K562 (cell line): ENCODE data around the gene YARS1. TPM values are rescaled to one million over a fixed set of nuclear protein-coding genes. Genes with fewer than 3 reads are reported as not detected.

Experiments used
- ARID4B ChIP-seq: sonication (generic); formaldehyde crosslinking; IDR thresholded peaks from 2 replicates; pipeline ENCODE4 v1.8.0; 2022; ENCODE audit warnings: mild to moderate bottlenecking, missing genetic modification reagents
- ARNT ChIP-seq, 2 experiments: fragments of 450-650 bp; IDR thresholded peaks; 2 replicates each; pipeline ENCODE4 v1.6.1; 2016; ENCODE audit warnings: mild to moderate bottlenecking in 1 of 2
- EP400 ChIP-seq: fragments of 450-650 bp; IDR thresholded peaks from 2 replicates; pipeline ENCODE4 v1.6.1; 2017; ENCODE audit warnings: antibody characterized with exemption, mild to moderate bottlenecking, moderate library complexity
- ETV1 ChIP-seq: fragments of 450-650 bp; conservative IDR thresholded peaks from 2 replicates; pipeline ENCODE4 v1.6.1; 2016; ENCODE audit warnings: missing genetic modification characterization, control low read depth, low read depth, missing compliant biosample characterization
- HDAC2 ChIP-seq: fragments of 450-650 bp; IDR thresholded peaks from 2 replicates; pipeline ENCODE4 v1.6.1; 2016; ENCODE audit warnings: mild to moderate bottlenecking
- ILF3 ChIP-seq: fragments of 450-650 bp; IDR thresholded peaks from 2 replicates; pipeline ENCODE4 v1.6.1; 2018; ENCODE audit warnings: antibody characterized with exemption, mild to moderate bottlenecking, moderate library complexity, borderline replicate concordance
- LEF1 ChIP-seq: fragments of 450-650 bp; IDR thresholded peaks from 2 replicates; pipeline ENCODE4 v1.6.1; 2016; ENCODE audit warnings: mild to moderate bottlenecking
- MAFK ChIP-seq: IDR thresholded peaks from 2 replicates; pipeline ENCODE4 v1.6.1; 2011; ENCODE audit warnings: low read length, improper control_type of control experiment
- MBD1 ChIP-seq: fragments of 250-450 bp; sonication (Bioruptor Pico); IDR thresholded peaks from 2 replicates; pipeline ENCODE4 v1.8.0; 2022; ENCODE audit warnings: inconsistent platforms
- MYC ChIP-seq, 2 experiments: fragments of 250-450 bp in 1 of 2; sonication (Bioruptor Pico) in 1 of 2; IDR thresholded peaks; 2 replicates each; pipeline versions ENCODE4 v1.5.1 to v1.6.1; 2012 to 2021; ENCODE audit warnings: low read depth in 2 of 2, borderline replicate concordance in 1 of 2, improper control_type of control experiment in 1 of 2, low read length in 1 of 2, mild to moderate bottlenecking in 1 of 2, moderate library complexity in 1 of 2
- NFE2L1 ChIP-seq: fragments of 450-650 bp; IDR thresholded peaks from 2 replicates; pipeline ENCODE4 v1.6.1; 2016; ENCODE audit warnings: missing genetic modification characterization, low read depth, mild to moderate bottlenecking, missing compliant biosample characterization, moderate library complexity, borderline replicate concordance
- NR2C2 ChIP-seq, 2 experiments: fragments of 200-800 bp in 1 of 2; sonication (Bioruptor generic) in 1 of 2; sonication (generic) in 1 of 2; formaldehyde crosslinking in 1 of 2; IDR thresholded peaks; 2 replicates each; pipeline versions ENCODE4 v1.6.1 to v1.8.0; 2016 to 2022; ENCODE audit warnings: mild to moderate bottlenecking in 1 of 2, missing compliant biosample characterization in 1 of 2, missing genetic modification characterization in 1 of 2, missing genetic modification reagents in 1 of 2
- RAD51 ChIP-seq: fragments of 450-650 bp; IDR thresholded peaks from 2 replicates; pipeline ENCODE4 v1.7.1; 2016; ENCODE audit warnings: low read depth, mild to moderate bottlenecking, borderline replicate concordance
- THRB ChIP-seq: fragments of 450-650 bp; formaldehyde crosslinking; conservative IDR thresholded peaks from 2 replicates; pipeline ENCODE4 v1.4.0; 2022; ENCODE audit warnings: mild to moderate bottlenecking, missing genetic modification characterization
- TOE1 ChIP-seq, 2 experiments: fragments of 450-650 bp in 1 of 2; sonication (generic) in 1 of 2; formaldehyde crosslinking in 1 of 2; IDR thresholded peaks; 2 replicates each; pipeline versions ENCODE4 v1.7.1 to v1.8.0; 2016 to 2022; ENCODE audit warnings: borderline replicate concordance in 2 of 2, mild to moderate bottlenecking in 2 of 2, antibody characterized with exemption in 1 of 2, inconsistent platforms in 1 of 2, low read depth in 1 of 2, missing genetic modification reagents in 1 of 2, moderate library complexity in 1 of 2
- TRIM24 ChIP-seq, 2 experiments: fragments of 450-650 bp; IDR thresholded peaks; 2 replicates each; pipeline ENCODE4 v1.6.1; 2016
- ZEB2 ChIP-seq: fragments of 450-650 bp; IDR thresholded peaks from 2 replicates; pipeline ENCODE4 v1.6.1; 2016
- ZFX ChIP-seq: sonication (generic); formaldehyde crosslinking; IDR thresholded peaks from 2 replicates; pipeline ENCODE4 v1.8.0; 2022; ENCODE audit warnings: mild to moderate bottlenecking, missing genetic modification reagents, moderate library complexity
- ZNF316 ChIP-seq: fragments of 450-650 bp; IDR thresholded peaks from 2 replicates; pipeline ENCODE4 v1.6.1; 2016
- polyA plus RNA-seq, 8 experiments: library from polyadenylated mRNA; depleted of rRNA in 4 of 8; stranded (reverse) in 5 of 8; unstranded in 3 of 8; fragments of >200 nt; fragmentation: Nextera tagmentation in 2 of 8; fragmentation: Illumina TruSeq in 1 of 8; extraction: Ambion mirVana in 2 of 8; extraction: Trizol in 1 of 8; gene quantifications; 2 replicates each; pipeline versions ENCODE4 v1.2.1 to v1.2.3, GENCODE V29; 2011 to 2014; ENCODE audit warnings: inconsistent platforms in 1 of 8, missing spikeins in 1 of 8
- total RNA-seq, 7 experiments: library from RNA; depleted of rRNA in 6 of 7; stranded (reverse); fragments of >200 nt in 6 of 7; fragmentation: Illumina TruSeq in 2 of 7; extraction: Trizol in 2 of 7; gene quantifications; 2 replicates each; pipeline versions ENCODE4 v1.2.1 to v1.2.3, GENCODE V29; 2011 to 2021; ENCODE audit warnings: low replicate concordance in 1 of 7

YARS1 gene
- total and polyA plus RNA-seq, 9 of the 15 experiments (the other 6 are each of a cell fraction or from before 2014, with no cell fraction given), result 66.2 to 336 (median 201) TPM

GRCh38 chr1:32813941-32814739 lies 3.0 kb downstream of the YARS1 start (continued):
- TF ChIP-seq THRB, result peak; percentile 87
- TF ChIP-seq MAFK, result peak; percentile 22; the same call in 1 of the 2 replicates
- TF ChIP-seq MBD1, result no peak
- TF ChIP-seq ETV1 (tag), result 0 out of 2 replicates have a peak, but pooled peaks have one; percentile 17
- TF ChIP-seq TRIM24 (IDR thresholded peaks at IDR 0.05), result peak; percentile 74 to 82
- TF ChIP-seq EP400, result peak; percentile 79
- peak; percentile 53 for TF ChIP-seq ARID4B
- no peak for TF ChIP-seq MYC (IDR thresholded peaks at IDR 0.05; ENCODE audit: low read depth, low read length)
- TF ChIP-seq MYC (CRISPR knock-in tag; IDR thresholded peaks at IDR 0.05; ENCODE audit: borderline replicate concordance, low read depth), result no peak
- TF ChIP-seq ZEB2, result peak; percentile 52; the same call in 1 of the 2 replicates
- peak; percentile 6; the same call in 1 of the 2 replicates for TF ChIP-seq ZFX
- no peak for TF ChIP-seq NR2C2 (CRISPR knock-in tag; IDR thresholded peaks at IDR 0.05)
- peak; percentile 94 for TF ChIP-seq NR2C2 (tag; IDR thresholded peaks at IDR 0.05)
- peak; percentile 64; the same call in 1 of the 2 replicates for TF ChIP-seq HDAC2
- TF ChIP-seq RAD51, result peak; percentile 27; the same call in 1 of the 2 replicates
- TF ChIP-seq ILF3, result no peak
- TF ChIP-seq ARNT (IDR thresholded peaks at IDR 0.05), result peak in 1 of 2 experiments; percentile 55; a peak in 1 of 4 replicates
- 0 out of 2 replicates have a peak, but pooled peaks have one; percentile 34 for TF ChIP-seq TOE1 (IDR thresholded peaks at IDR 0.05; ENCODE audit: borderline replicate concordance)
- no peak for TF ChIP-seq TOE1 (CRISPR knock-in tag; IDR thresholded peaks at IDR 0.05; ENCODE audit: borderline replicate concordance, low read depth)
- TF ChIP-seq ZNF316, result peak; percentile 61; the same call in 1 of the 2 replicates
- TF ChIP-seq LEF1, result peak; percentile 40; the same call in 1 of the 2 replicates
- peak; percentile 5; the same call in 1 of the 2 replicates for TF ChIP-seq NFE2L1 (tag)
